ENCODE data around the gene RPS27L.

The RPS27L gene
- total RNA-seq, result 23.0 to 40.0 (median 27.5) reads per million in 4 donors

- DNase-seq, result peak; percentile 72 to 91 (median 79)
Measured at GRCh38 chr15:63157118-63157843, at the start of gene RPS27L. Gene RPS27L, minus strand, starts transcription at chr15:63157477. Its CDS starts 72 bp downstream, at chr15:63157405.

- DNase-seq, result no peak
Measured at GRCh38 chr15:63206079-63206478, 48.8 kb upstream of the RPS27L start.

- peak in 2 of 5 donors; percentile 18 to 32 for DNase-seq
Measured at GRCh38 chr15:63203451-63204090, 46.3 kb upstream of the RPS27L start.

GRCh38 chr15:63202861-63203260, 45.6 kb upstream of the RPS27L start:
- no peak for DNase-seq

GRCh38 chr15:63200464-63201249, 43.4 kb upstream of the RPS27L start:
- no peak for DNase-seq

- no peak for DNase-seq
Measured at GRCh38 chr15:63198371-63199250, 41.3 kb upstream of the RPS27L start.

GRCh38 chr15:63197626-63198025, 40.3 kb upstream of the RPS27L start:
- no peak for DNase-seq

- DNase-seq, result no peak
Measured at GRCh38 chr15:63196842-63197241, 39.6 kb upstream of the RPS27L start.

GRCh38 chr15:63195569-63196015, 38.3 kb upstream of the RPS27L start:
- DNase-seq, result no peak

GRCh38 chr15:63194880-63195568, 37.7 kb upstream of the RPS27L start:
- no peak for DNase-seq

- DNase-seq, result no peak
Measured at GRCh38 chr15:63194302-63194701, 37.0 kb upstream of the RPS27L start.

- peak in 1 of 5 donors; percentile 72 for DNase-seq
Measured at GRCh38 chr15:63192619-63193206, 35.4 kb upstream of the RPS27L start.

- peak in 4 of 5 donors; percentile 49 to 94 (median 62) for DNase-seq
Measured at GRCh38 chr15:63191895-63192618, 34.8 kb upstream of the RPS27L start.

- DNase-seq, result no peak
Measured at GRCh38 chr15:63190769-63191649, 33.7 kb upstream of the RPS27L start.

GRCh38 chr15:63189941-63190768, 32.9 kb upstream of the RPS27L start:
- peak in 1 of 5 donors; percentile 29 for DNase-seq

- peak; percentile 96 to 99 (median 98) for DNase-seq
Measured at GRCh38 chr15:63188926-63189871, 31.9 kb upstream of the RPS27L start, which contains the start of gene RAB8B. Gene RAB8B, plus strand, starts transcription at chr15:63189606. Its CDS starts 19 bp downstream, at chr15:63189625.
